Measurements from ENCODE around the gene ZNF81. TPM values are rescaled to one million over a fixed set of nuclear protein-coding genes. Genes with fewer than 3 reads are reported as not detected.

Gene ZNF81
- total and polyA plus RNA-seq, 4 donors = 0.74 to 5.4 (median 2.0) TPM

DNA sequence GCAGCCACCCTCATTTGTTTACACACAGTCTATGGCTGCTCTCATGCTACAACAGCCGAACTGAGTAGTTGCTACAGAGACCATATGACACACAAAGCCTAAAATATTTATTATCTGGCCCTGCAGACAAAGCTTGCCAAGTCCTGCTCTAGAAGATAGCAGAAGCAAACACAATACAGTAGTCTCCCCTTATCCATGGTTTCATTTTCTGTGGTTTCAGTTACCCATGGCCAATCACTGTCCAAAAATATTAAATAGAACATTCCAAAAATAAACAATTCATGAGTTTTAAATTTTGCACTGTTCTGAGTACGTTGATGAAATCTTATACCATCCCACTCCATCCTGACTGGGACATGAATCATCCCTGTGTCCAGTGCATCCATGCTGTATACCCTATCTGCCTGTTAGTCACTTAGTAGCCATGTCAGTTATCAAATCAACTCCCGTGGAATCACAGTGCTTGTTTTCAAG, 40.2 kb upstream of the ZNF81 start:
- peaks cover 0 to 2% (median 0%) of the 10 kb centered on the region in 4 donors for H3K27me3 ChIP-seq (ENCODE audit: control insufficient read depth in 4 of 4, insufficient read depth in 4 of 4, low read length in 3 of 4)
- H3K4me3 ChIP-seq (ENCODE audit: low read depth in 1 of 3, low read length in 3 of 3) = no peak overlapping the region
- 58% methylated on average over 3 of the region's 3 CpGs for WGBS
- H3K27ac ChIP-seq (ENCODE audit: low read depth in 1 of 2, low read length in 2 of 2) = no peak overlapping the region
- no peaks in the 10 kb centered on the region for H3K9me3 ChIP-seq (ENCODE audit: control insufficient read depth in 4 of 4, low read length in 3 of 4)
- TF ChIP-seq, protein P1, sequence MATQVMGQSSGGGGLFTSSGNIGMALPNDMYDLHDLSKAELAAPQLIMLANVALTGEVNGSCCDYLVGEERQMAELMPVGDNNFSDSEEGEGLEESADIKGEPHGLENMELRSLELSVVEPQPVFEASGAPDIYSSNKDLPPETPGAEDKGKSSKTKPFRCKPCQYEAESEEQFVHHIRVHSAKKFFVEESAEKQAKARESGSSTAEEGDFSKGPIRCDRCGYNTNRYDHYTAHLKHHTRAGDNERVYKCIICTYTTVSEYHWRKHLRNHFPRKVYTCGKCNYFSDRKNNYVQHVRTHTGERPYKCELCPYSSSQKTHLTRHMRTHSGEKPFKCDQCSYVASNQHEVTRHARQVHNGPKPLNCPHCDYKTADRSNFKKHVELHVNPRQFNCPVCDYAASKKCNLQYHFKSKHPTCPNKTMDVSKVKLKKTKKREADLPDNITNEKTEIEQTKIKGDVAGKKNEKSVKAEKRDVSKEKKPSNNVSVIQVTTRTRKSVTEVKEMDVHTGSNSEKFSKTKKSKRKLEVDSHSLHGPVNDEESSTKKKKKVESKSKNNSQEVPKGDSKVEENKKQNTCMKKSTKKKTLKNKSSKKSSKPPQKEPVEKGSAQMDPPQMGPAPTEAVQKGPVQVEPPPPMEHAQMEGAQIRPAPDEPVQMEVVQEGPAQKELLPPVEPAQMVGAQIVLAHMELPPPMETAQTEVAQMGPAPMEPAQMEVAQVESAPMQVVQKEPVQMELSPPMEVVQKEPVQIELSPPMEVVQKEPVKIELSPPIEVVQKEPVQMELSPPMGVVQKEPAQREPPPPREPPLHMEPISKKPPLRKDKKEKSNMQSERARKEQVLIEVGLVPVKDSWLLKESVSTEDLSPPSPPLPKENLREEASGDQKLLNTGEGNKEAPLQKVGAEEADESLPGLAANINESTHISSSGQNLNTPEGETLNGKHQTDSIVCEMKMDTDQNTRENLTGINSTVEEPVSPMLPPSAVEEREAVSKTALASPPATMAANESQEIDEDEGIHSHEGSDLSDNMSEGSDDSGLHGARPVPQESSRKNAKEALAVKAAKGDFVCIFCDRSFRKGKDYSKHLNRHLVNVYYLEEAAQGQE (IDR thresholded peaks at IDR 0.05) = no peak
- no peak for TF ChIP-seq YY1 (IDR thresholded peaks at IDR 0.05)
- TF ChIP-seq HNF4G (IDR thresholded peaks at IDR 0.05) = no peak
- TF ChIP-seq GABPA (IDR thresholded peaks at IDR 0.05 in 1 of 2, conservative IDR thresholded peaks at IDR 0.05 in 1 of 2) = no peak
- TF ChIP-seq HNF4A (conservative IDR thresholded peaks at IDR 0.05) = no peak
- TF ChIP-seq JUND (IDR thresholded peaks at IDR 0.05) = no peak
- H3K4me1 ChIP-seq (ENCODE audit: control insufficient read depth in 4 of 4, insufficient read depth in 4 of 4, low read length in 3 of 4) = no peaks in the 10 kb centered on the region
- H3K9ac ChIP-seq (ENCODE audit: low read depth in 1 of 2, low read length in 2 of 2) = no peak overlapping the region
- H3K36me3 ChIP-seq (ENCODE audit: control insufficient read depth in 4 of 4, insufficient read depth in 3 of 4, low read depth in 1 of 4, low read length in 3 of 4) = no peaks in the 10 kb centered on the region
- no peak for DNase-seq (ENCODE audit: low spot score)

DNA sequence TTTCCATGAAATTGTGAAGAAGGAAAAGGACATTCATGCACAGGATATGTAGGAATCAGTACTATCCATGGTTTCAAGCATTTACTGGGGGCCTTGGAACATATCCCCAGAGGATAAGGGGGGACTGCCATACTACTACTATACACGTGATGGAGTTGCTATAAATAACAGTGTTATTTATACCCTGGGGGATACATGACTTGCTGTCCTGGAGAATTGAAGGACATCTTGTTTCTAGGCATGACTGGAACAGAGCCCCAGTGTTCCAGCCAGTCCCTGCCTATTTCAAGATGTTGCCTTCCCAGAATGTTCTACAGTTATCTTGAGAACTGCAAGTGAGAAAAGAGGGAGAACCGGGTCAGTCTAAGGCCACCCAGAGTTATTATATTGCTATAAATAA, 39.6 kb upstream of the ZNF81 start:
- 68% methylated on average over 2 of the region's 2 CpGs for WGBS
- Histone ChIP-seq H3K4me3 (ENCODE audit: low read depth in 1 of 3, low read length in 3 of 3) (no peak overlapping the region), H3K4me1 (ENCODE audit: control insufficient read depth in 4 of 4, insufficient read depth in 4 of 4, low read length in 3 of 4) (no peaks in the 10 kb centered on the region), H3K27ac (ENCODE audit: low read depth in 1 of 2, low read length in 2 of 2) (no peak overlapping the region), H3K9ac (ENCODE audit: low read depth in 1 of 2, low read length in 2 of 2) (no peak overlapping the region), H3K36me3 (ENCODE audit: control insufficient read depth in 4 of 4, insufficient read depth in 3 of 4, low read depth in 1 of 4, low read length in 3 of 4) (no peaks in the 10 kb centered on the region), H3K27me3 (ENCODE audit: control insufficient read depth in 4 of 4, insufficient read depth in 4 of 4, low read length in 3 of 4) (peaks cover 0 to 2% (median 0%) of the 10 kb centered on the region in 4 donors), H3K9me3 (ENCODE audit: control insufficient read depth in 4 of 4, low read length in 3 of 4) (no peaks in the 10 kb centered on the region)
- DNase-seq (ENCODE audit: low spot score) = no peak
- TF ChIP-seq FOXA1 (IDR thresholded peaks at IDR 0.05) (no peak), SP1 (IDR thresholded peaks at IDR 0.05) (no peak), HNF4A (conservative IDR thresholded peaks at IDR 0.05) (no peak), NR2F2 (IDR thresholded peaks at IDR 0.05) (no peak), HNF4G (IDR thresholded peaks at IDR 0.05) (no peak), GABPA (IDR thresholded peaks at IDR 0.05 in 1 of 2, conservative IDR thresholded peaks at IDR 0.05 in 1 of 2) (no peak), FOXA2 (IDR thresholded peaks at IDR 0.05) (no peak)
- TF ChIP-seq, protein P2, sequence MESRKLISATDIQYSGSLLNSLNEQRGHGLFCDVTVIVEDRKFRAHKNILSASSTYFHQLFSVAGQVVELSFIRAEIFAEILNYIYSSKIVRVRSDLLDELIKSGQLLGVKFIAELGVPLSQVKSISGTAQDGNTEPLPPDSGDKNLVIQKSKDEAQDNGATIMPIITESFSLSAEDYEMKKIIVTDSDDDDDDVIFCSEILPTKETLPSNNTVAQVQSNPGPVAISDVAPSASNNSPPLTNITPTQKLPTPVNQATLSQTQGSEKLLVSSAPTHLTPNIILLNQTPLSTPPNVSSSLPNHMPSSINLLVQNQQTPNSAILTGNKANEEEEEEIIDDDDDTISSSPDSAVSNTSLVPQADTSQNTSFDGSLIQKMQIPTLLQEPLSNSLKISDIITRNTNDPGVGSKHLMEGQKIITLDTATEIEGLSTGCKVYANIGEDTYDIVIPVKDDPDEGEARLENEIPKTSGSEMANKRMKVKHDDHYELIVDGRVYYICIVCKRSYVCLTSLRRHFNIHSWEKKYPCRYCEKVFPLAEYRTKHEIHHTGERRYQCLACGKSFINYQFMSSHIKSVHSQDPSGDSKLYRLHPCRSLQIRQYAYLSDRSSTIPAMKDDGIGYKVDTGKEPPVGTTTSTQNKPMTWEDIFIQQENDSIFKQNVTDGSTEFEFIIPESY (IDR thresholded peaks at IDR 0.05) = no peak

DNA sequence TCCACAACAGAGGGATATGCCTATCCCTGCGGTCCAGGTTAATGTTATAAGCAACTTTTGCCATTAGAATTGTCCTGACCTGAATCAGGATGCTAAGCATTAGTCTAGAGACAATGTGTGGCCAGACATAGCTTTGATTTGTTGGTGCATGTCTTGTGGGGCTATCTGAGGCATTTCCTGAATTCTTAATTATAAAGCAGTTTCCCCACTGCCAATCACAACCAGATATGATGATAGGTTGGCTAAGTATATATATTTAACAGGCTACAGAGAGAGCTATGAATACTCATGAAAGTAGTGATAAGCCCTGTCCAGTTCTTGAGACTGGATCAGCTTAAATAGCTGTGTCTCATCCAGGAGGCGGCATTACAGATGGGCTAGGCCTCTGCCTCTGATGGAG, 37.8 kb upstream of the ZNF81 start:
- Histone ChIP-seq H3K9ac (ENCODE audit: low read depth in 1 of 2, low read length in 2 of 2) (no peak overlapping the region), H3K36me3 (ENCODE audit: control insufficient read depth in 4 of 4, insufficient read depth in 3 of 4, low read depth in 1 of 4, low read length in 3 of 4) (no peaks in the 10 kb centered on the region), H3K4me3 (ENCODE audit: low read depth in 1 of 3, low read length in 3 of 3) (no peak overlapping the region), H3K27me3 (ENCODE audit: control insufficient read depth in 4 of 4, insufficient read depth in 4 of 4, low read length in 3 of 4) (peaks cover 0 to 2% (median 0%) of the 10 kb centered on the region in 4 donors), H3K9me3 (ENCODE audit: control insufficient read depth in 4 of 4, low read length in 3 of 4) (no peaks in the 10 kb centered on the region), H3K27ac (ENCODE audit: low read depth in 1 of 2, low read length in 2 of 2) (no peak overlapping the region), H3K4me1 (ENCODE audit: control insufficient read depth in 4 of 4, insufficient read depth in 4 of 4, low read length in 3 of 4) (no peaks in the 10 kb centered on the region)
- no peak for DNase-seq (ENCODE audit: low spot score)
- 90% methylated on average over 2 of the region's 2 CpGs for whole genome bisulfite sequencing
- TF ChIP-seq RAD21 (IDR thresholded peaks at IDR 0.05) = no peak
- TF ChIP-seq GABPA (IDR thresholded peaks at IDR 0.05 in 1 of 2, conservative IDR thresholded peaks at IDR 0.05 in 1 of 2) = no peak
- TF ChIP-seq HNF4G (IDR thresholded peaks at IDR 0.05) = no peak
- TF ChIP-seq, protein P1 (IDR thresholded peaks at IDR 0.05) = no peak
- no peak for TF ChIP-seq EGR1 (IDR thresholded peaks at IDR 0.05; ENCODE audit: low read depth in 2 of 2)
- TF ChIP-seq SP1 (IDR thresholded peaks at IDR 0.05) = no peak
- TF ChIP-seq FOXA1 (IDR thresholded peaks at IDR 0.05) = no peak
- TF ChIP-seq, protein P2 (IDR thresholded peaks at IDR 0.05) = no peak
- TF ChIP-seq TAF1 (conservative IDR thresholded peaks at IDR 0.05) = no peak
- no peak for TF ChIP-seq JUND (IDR thresholded peaks at IDR 0.05)
- no peak for TF ChIP-seq RXRA (IDR thresholded peaks at IDR 0.05)
